Measurements from ENCODE around the gene OSBPL3. TPM values are rescaled to one million over a fixed set of nuclear protein-coding genes. Genes with fewer than 3 reads are reported as not detected.
A peak's percentile ranks its signal among the peaks of the same experiment; 100 is the strongest.

The OSBPL3 gene
- total and polyA plus RNA-seq, 12 donors: 1.1 to 8.4 (median 3.1) TPM

GRCh38 chr7:24786306-24786705, 193.7 kb downstream of the OSBPL3 start:
- intact Hi-C loops (cut with DNase I): no loop called here
- no peak for DNase-seq
- Histone ChIP-seq H3K4me3 (no peak overlapping the region), H3K9me3 (replicated peaks in 1 of 3) (no peaks in the 10 kb centered on the region), H3K4me1 (replicated peaks in 1 of 2) (no peaks in the 10 kb centered on the region), H3K27ac (no peak overlapping the region), H3K36me3 (replicated peaks in 1 of 2) (no peaks in the 10 kb centered on the region), H3K27me3 (no peaks in the 10 kb centered on the region)
- 68 to 76% (median 70%) methylated on average over 4 of the region's 4 CpGs for WGBS, 4 donors
- no peak for TF ChIP-seq POLR2A (IDR thresholded peaks at IDR 0.05)
- TF ChIP-seq, protein P1, sequence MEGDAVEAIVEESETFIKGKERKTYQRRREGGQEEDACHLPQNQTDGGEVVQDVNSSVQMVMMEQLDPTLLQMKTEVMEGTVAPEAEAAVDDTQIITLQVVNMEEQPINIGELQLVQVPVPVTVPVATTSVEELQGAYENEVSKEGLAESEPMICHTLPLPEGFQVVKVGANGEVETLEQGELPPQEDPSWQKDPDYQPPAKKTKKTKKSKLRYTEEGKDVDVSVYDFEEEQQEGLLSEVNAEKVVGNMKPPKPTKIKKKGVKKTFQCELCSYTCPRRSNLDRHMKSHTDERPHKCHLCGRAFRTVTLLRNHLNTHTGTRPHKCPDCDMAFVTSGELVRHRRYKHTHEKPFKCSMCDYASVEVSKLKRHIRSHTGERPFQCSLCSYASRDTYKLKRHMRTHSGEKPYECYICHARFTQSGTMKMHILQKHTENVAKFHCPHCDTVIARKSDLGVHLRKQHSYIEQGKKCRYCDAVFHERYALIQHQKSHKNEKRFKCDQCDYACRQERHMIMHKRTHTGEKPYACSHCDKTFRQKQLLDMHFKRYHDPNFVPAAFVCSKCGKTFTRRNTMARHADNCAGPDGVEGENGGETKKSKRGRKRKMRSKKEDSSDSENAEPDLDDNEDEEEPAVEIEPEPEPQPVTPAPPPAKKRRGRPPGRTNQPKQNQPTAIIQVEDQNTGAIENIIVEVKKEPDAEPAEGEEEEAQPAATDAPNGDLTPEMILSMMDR (IDR thresholded peaks at IDR 0.05): no peak

DNA sequence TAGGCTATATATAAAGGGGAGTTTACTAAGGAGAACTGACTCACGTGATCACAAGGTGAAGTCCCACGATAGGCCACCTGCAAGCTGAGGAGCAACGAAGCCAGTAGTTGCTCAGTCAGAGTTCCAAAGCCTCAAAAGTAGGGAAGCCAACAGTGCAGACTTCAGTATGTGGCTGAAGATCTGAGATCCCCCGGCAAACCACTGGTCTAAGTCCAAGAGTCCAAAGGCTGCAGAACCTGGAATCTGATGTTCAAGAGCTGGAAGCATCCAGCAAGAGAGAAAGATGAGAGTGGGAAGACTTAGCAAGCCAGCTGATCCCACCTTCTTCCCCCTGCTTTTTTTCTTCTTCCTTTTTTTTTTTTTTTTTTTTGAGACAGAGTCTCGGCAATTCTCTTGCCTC, 195.7 kb downstream of the OSBPL3 start:
- Histone ChIP-seq H3K4me3 (no peak overlapping the region), H3K27me3 (no peaks in the 10 kb centered on the region), H3K4me1 (replicated peaks in 1 of 2) (no peaks in the 10 kb centered on the region), H3K9me3 (replicated peaks in 1 of 3) (no peaks in the 10 kb centered on the region), H3K27ac (no peak overlapping the region), H3K36me3 (replicated peaks in 1 of 2) (no peaks in the 10 kb centered on the region)
- TF ChIP-seq POLR2A (IDR thresholded peaks at IDR 0.05): no peak
- TF ChIP-seq, protein P1 (IDR thresholded peaks at IDR 0.05): no peak
- intact Hi-C loops (cut with DNase I): no loop called here
- DNase-seq: no peak
- 81 to 91% (median 85%) methylated on average over 5 of the region's 5 CpGs for whole genome bisulfite sequencing, 4 donors

- no peak for TF ChIP-seq POLR2A (IDR thresholded peaks at IDR 0.05)
- TF ChIP-seq, protein P1 (IDR thresholded peaks at IDR 0.05): no peak
Observed at GRCh38 chr7:24783698-24784097, 196.3 kb downstream of the OSBPL3 start.

DNA sequence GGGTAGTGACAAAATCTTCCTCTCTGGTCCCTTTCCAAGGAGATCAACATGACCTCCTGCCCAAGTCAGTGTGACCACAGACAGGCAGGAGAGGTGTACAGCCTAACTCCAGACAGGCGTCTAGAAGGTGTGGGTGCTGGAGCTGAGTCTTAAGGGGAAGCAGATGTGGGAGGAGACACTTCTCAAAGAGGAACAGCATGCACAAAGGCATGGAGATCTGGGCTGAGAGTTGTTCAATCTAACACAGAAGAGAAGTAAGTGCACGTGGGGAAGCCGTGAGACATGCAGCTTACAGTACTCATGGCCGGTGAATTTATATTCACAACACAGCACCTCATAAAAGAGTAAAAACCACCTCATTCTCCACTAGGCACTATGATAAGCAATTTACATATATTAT, 198.9 kb downstream of the OSBPL3 start:
- no peaks in the 10 kb centered on the region for H3K9me3 ChIP-seq (replicated peaks in 1 of 3)
- WGBS, 4 donors: 72 to 79% (median 77%) methylated on average over 4 of the region's 4 CpGs
- no peaks in the 10 kb centered on the region for H3K4me1 ChIP-seq (replicated peaks in 1 of 2)
- H3K27ac ChIP-seq: no peak overlapping the region
- H3K4me3 ChIP-seq: no peak overlapping the region
- no peaks in the 10 kb centered on the region for H3K27me3 ChIP-seq
- H3K36me3 ChIP-seq (replicated peaks in 1 of 2): no peaks in the 10 kb centered on the region
- TF ChIP-seq POLR2A (IDR thresholded peaks at IDR 0.05): no peak
- TF ChIP-seq, protein P1 (IDR thresholded peaks at IDR 0.05): no peak
- DNase-seq: peak in 2 of 7 donors; percentile 29 to 33
- intact Hi-C loops (cut with DNase I): no loop called here

More at GRCh38 chr7:24783698-24784097, 196.3 kb downstream of the OSBPL3 start:
- Histone ChIP-seq H3K4me1 (replicated peaks in 1 of 2) (no peaks in the 10 kb centered on the region), H3K9me3 (replicated peaks in 1 of 3) (no peaks in the 10 kb centered on the region), H3K36me3 (replicated peaks in 1 of 2) (no peaks in the 10 kb centered on the region), H3K27ac (no peak overlapping the region), H3K27me3 (no peaks in the 10 kb centered on the region), H3K4me3 (no peak overlapping the region)
- no peak for DNase-seq
- intact Hi-C loops (cut with DNase I): no loop called here
- 63 to 82% (median 77%) methylated on average over 2 of the region's 2 CpGs for WGBS, 4 donors
